ENCODE measurements around the gene PPP1R9A.

The PPP1R9A gene

DNA sequence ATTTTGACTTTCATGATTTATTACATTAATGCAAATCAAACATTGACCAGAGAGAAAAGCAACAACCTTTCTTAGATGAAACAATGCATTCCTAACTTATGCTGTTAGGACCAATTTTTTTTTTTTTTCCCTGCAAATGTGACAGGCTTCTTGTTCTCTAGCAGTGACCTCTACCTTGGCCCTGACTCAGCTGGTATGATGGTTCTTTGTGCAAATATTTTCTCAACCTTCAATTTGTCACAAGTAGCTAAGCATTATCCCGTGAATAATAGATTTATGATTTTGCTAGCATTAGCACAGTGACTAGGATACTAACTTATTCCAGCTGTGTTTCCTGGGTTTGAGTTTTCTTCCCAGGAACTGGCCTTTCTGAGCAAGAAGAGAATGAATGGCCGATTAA is 64.9 kb downstream of the PPP1R9A start:
- no peak overlapping the region for H3K27ac ChIP-seq (ENCODE audit: low read length)
- no peaks in the 10 kb centered on the region for H3K79me2 ChIP-seq (ENCODE audit: insufficient read depth, low read length)
- no peaks in the 10 kb centered on the region for H3K4me1 ChIP-seq (ENCODE audit: insufficient read depth, low read length)
- ATAC-seq (ENCODE audit: insufficient read depth, low read depth) (no peak), DNase-seq (no peak)
- H3K9ac ChIP-seq (ENCODE audit: low read depth, low read length) = no peak overlapping the region
- H3K9me3 ChIP-seq (ENCODE audit: insufficient read depth, low read length, severe bottlenecking) = no peaks in the 10 kb centered on the region
- H4K20me1 ChIP-seq (ENCODE audit: insufficient read depth, low read length) = no peaks in the 10 kb centered on the region
- no peak overlapping the region for H2AFZ ChIP-seq (ENCODE audit: low read depth, low read length)
- H3K4me2 ChIP-seq (ENCODE audit: insufficient read depth, low read length) = no peak overlapping the region
- no peaks in the 10 kb centered on the region for H3K27me3 ChIP-seq (ENCODE audit: insufficient read depth, low read length, poor library complexity)
- no peak for TF ChIP-seq EZH2 (IDR thresholded peaks at IDR 0.05; ENCODE audit: borderline replicate concordance, low read depth, low read length, severe bottlenecking)
- TF ChIP-seq, protein P1, sequence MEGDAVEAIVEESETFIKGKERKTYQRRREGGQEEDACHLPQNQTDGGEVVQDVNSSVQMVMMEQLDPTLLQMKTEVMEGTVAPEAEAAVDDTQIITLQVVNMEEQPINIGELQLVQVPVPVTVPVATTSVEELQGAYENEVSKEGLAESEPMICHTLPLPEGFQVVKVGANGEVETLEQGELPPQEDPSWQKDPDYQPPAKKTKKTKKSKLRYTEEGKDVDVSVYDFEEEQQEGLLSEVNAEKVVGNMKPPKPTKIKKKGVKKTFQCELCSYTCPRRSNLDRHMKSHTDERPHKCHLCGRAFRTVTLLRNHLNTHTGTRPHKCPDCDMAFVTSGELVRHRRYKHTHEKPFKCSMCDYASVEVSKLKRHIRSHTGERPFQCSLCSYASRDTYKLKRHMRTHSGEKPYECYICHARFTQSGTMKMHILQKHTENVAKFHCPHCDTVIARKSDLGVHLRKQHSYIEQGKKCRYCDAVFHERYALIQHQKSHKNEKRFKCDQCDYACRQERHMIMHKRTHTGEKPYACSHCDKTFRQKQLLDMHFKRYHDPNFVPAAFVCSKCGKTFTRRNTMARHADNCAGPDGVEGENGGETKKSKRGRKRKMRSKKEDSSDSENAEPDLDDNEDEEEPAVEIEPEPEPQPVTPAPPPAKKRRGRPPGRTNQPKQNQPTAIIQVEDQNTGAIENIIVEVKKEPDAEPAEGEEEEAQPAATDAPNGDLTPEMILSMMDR (IDR thresholded peaks at IDR 0.05; ENCODE audit: borderline replicate concordance, extremely low read depth, low read length, poor library complexity, severe bottlenecking) = no peak
- H3K36me3 ChIP-seq (ENCODE audit: insufficient read depth, low read length) = no peaks in the 10 kb centered on the region
- no peak overlapping the region for H3K4me3 ChIP-seq (ENCODE audit: low read depth in 1 of 2, low read length in 2 of 2)

DNA sequence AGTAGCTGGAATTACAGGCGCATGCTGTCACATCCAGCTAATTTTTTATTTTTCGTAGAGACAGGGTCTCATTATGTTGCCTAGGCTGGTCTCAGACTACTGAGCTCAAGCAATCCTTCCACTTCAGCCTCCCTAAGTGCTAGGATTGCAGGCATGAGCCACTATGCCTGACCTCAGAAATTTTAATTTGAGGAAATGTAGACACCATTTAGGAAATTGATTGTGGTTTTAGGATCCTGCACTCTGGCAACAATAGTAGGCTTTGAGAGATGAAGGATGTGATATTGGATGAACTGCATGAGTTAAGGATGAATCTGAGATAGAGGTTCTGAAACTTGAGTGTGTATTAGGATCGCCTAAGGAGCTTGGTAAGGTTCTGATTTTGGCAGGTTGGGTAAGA is 66.5 kb downstream of the PPP1R9A start:
- Histone ChIP-seq H3K4me1 (ENCODE audit: insufficient read depth, low read length) (no peaks in the 10 kb centered on the region), H3K27ac (ENCODE audit: low read length) (no peak overlapping the region), H2AFZ (ENCODE audit: low read depth, low read length) (no peak overlapping the region), H3K9me3 (ENCODE audit: insufficient read depth, low read length, severe bottlenecking) (no peaks in the 10 kb centered on the region), H4K20me1 (ENCODE audit: insufficient read depth, low read length) (no peaks in the 10 kb centered on the region), H3K27me3 (ENCODE audit: insufficient read depth, low read length, poor library complexity) (no peaks in the 10 kb centered on the region), H3K36me3 (ENCODE audit: insufficient read depth, low read length) (no peaks in the 10 kb centered on the region), H3K4me2 (ENCODE audit: insufficient read depth, low read length) (no peak overlapping the region), H3K4me3 (ENCODE audit: low read depth in 1 of 2, low read length in 2 of 2) (no peak overlapping the region), H3K79me2 (ENCODE audit: insufficient read depth, low read length) (no peaks in the 10 kb centered on the region), H3K9ac (ENCODE audit: low read depth, low read length) (no peak overlapping the region)
- no peak for TF ChIP-seq EZH2 (IDR thresholded peaks at IDR 0.05; ENCODE audit: borderline replicate concordance, low read depth, low read length, severe bottlenecking)
- TF ChIP-seq, protein P1 (IDR thresholded peaks at IDR 0.05; ENCODE audit: borderline replicate concordance, extremely low read depth, low read length, poor library complexity, severe bottlenecking) = no peak
- no peak for ATAC-seq (ENCODE audit: insufficient read depth, low read depth)
- DNase-seq = no peak

DNA sequence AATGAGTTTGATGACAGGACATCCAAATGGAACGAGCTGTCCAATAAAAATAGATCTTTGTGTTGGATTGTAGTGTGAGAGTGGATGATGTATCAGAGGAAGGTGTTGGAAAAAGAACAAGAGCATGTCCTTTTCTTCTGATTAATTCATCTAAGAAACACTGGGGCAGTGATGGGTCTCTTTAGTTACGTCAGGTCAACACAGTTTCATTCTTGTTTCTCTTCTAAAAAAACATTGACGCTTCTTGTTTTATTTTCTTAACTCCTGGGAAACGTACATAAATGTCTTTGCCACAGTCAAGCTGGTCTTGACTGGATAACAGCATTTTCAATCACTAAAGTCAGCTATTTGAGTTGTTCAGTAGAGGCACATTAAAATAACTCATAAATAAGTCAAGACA is 67.0 kb downstream of the PPP1R9A start:
- H4K20me1 ChIP-seq (ENCODE audit: insufficient read depth, low read length) = no peaks in the 10 kb centered on the region

More for the DNA sequence above, 67.0 kb downstream of the PPP1R9A start:
- ATAC-seq (ENCODE audit: insufficient read depth, low read depth) (no peak), DNase-seq (no peak)
- Histone ChIP-seq H3K4me3 (ENCODE audit: low read depth in 1 of 2, low read length in 2 of 2) (no peak overlapping the region), H3K4me2 (ENCODE audit: insufficient read depth, low read length) (no peak overlapping the region), H3K4me1 (ENCODE audit: insufficient read depth, low read length) (no peaks in the 10 kb centered on the region), H2AFZ (ENCODE audit: low read depth, low read length) (no peak overlapping the region), H3K79me2 (ENCODE audit: insufficient read depth, low read length) (no peaks in the 10 kb centered on the region), H3K27ac (ENCODE audit: low read length) (no peak overlapping the region), H3K9ac (ENCODE audit: low read depth, low read length) (no peak overlapping the region), H3K9me3 (ENCODE audit: insufficient read depth, low read length, severe bottlenecking) (no peaks in the 10 kb centered on the region), H3K36me3 (ENCODE audit: insufficient read depth, low read length) (no peaks in the 10 kb centered on the region), H3K27me3 (ENCODE audit: insufficient read depth, low read length, poor library complexity) (no peaks in the 10 kb centered on the region)
- TF ChIP-seq EZH2 (IDR thresholded peaks at IDR 0.05; ENCODE audit: borderline replicate concordance, low read depth, low read length, severe bottlenecking) = no peak
- TF ChIP-seq, protein P1 (IDR thresholded peaks at IDR 0.05; ENCODE audit: borderline replicate concordance, extremely low read depth, low read length, poor library complexity, severe bottlenecking) = no peak
